Activated CD4-positive, alpha-beta T cell treated with anti-CD3 and anti-CD28 coated beads, Interleukin-2, Interleukin-4, amounts not matched to agents 100 ng/mL and 50 ng/mL, durations not matched to agents 16 hours and 8 hours (primary cell): ENCODE results near the gene CPTP.

Source experiments
- DNase-seq: peaks from one replicate; pipeline ENCODE4 v3.0.0-alpha.2; 2020; ENCODE audit warnings: low spot score

Gene CPTP

DNA sequence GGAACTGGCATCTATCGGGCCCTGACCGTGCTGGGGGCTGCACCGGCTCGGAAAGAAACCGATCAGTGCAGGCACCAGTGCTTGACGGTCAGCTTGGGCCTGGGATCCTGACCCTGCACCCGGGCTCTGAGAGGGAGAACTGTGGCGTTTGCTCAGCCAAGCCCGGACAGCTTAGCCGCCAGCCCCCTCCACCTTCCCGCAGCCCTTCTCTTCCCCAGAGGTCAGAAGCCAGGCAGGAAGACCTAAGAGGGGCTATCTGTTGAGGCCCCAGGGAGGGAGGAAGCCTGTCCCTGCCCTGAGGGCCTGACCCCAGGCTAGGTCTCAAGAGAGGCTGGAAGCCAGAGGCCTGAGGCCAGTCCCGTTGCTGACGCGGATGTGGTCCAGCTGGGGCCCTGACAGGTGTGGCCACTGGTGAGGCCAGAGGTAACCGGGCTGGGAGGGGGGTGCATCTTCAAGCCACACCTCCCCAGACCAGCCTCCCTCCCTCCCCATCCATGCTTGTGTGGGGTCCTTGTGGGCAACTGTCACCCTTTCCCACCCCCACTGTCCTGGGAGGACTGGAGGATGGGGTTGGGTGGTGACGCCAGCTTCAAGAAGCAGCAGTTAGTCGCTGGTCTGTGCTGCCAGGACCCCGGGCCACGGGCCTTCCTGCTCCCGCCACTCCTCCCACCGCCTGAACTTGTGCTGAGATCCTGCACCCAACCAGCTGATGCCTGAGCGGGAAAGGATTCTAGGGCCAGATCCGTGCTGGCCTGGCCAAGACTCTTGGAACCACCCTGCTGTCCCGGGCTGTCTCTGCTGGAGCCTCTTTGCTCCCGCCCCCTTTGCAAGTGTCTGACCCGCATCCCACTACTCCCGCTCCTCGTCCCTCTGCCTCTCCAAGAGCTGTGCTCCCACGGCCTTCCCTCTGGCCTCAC lies 27.2 kb downstream of the CPTP start:
- DNase-seq, result no peak

DNA sequence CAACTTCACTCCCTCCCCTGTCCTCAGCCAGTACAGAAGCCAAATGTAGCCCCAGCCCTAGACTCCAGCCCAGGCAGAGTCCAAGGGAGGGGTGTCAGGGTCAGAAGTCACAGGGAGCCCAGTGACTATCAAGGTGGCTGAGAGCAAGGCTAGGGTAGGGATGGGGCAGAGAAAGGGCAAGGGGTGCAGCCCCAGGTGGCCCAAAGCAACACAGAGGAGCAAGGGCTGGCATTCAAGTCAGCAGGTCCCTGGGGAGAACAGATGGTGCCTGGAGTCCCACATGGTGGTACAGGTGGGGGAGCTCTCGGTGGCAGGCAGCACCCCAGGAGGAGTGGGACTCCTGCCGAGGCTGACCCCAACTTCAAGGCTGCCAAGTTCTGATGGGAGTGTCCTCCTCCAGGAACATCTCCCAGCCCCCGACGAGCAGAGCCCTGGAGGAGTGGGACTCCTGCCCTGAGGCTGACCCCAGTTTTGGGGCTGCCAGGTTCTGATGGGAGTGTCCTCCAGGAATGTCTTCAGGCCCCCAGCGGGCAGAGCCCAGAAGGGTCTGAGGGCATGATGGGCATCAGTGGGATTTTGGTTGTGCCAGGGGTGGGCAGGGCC lies 28.3 kb downstream of the CPTP start:
- no peak for DNase-seq

DNA sequence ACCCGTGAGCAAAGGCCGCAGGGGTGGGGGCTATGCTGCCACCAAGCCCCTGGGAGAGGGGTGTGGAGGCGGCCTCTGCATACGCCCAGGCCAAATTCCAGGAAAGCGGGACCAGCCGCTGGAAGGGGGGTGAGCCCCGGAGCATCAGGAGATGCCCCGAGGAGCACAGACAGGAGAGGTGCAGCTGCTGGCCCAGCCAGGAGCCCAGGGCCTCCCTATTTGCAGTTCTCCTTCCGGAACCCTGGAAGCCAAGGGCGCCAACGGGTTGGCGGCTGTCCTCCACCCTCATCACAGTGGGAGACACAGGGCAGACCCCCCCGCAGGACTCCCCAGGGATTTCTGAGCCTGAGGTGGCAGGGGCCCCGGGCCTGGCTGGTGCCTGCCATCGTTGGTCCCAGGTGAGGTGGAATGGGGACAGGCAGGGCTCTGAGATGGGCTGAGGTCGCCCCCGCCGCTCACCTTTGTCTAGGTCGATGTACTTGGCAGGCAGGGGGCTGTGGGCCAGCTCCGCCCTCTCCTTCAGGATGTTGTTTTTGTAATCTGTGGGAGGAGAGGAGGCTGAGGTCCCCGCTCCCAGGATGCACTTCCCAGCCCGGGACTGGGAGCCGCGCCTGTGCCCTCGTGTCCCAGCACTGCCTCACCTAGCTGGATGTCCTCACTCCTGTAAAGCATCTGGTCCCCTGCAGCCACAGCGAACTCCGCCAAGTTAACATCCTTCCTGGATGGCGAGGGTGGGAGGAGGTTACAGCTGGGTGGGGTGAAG lies 29.0 kb downstream of the CPTP start:
- no peak for DNase-seq

DNA sequence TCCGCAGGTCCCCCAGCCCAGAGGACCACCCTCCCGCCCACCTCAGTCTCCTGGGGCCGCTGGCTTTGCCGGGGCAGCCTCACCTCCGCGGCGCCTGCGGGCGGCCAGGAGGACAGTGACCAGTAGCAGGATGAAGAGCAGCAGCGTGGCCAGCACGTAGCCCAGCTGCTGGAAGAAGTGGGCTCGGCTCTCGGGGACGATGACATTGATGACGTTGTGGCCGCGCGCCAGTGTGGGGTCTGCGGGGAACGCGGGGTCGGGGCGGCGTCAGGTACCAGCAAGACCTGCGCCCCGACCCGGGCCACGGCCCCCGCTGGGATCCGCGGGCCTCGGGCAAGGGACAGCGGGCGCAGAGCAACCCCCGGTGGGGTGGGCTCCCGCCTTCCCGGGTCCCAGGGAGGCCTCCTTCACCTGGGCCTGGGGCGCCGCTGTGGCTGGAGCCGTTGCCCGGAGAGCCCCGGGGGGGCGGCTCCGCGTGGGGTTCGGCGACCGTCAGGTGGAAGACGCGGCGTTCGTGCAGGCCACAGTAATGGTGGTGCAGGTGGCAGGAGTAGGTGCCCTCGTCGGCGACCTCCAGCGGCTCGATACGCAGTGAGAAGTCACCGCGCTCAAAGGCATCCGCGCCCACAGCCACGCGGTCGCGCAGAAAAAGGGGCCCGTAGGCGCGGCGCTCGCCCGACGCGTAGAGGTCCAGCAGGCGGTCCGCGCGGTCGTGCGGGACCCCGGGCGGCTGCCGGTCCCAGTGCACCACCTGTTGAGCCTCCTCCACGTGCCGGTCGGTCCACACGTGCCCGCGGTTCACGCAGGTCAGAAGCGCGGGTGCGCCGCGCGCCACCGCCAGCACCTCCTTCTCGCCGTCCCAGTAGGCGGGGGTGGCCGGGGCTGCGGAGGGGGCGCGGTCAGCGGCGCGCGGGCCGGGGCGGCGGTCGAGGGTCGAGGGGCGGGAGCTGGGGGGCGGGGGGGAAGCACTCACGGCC lies 30.0 kb downstream of the CPTP start:
- DNase-seq, result no peak

DNA sequence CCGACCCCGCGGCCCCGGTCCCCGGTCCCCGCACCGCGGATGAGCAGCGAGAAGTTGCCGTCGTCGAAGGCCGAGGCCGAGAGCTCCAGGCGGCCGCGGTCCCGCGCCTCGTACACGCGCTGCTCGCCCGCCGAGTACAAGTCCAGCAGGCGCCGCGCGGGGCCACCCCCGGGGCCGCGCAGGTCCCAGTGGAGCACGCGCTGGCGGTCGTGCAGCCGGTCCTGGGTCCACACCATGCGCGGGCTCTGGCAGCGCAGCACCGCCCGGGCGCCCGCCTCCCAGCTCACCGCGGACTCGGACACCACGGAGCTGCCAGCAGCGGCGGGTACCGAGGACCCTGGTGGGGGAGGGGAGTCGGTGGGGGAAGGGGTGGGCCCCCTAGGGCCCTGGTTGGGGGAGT lies 30.8 kb downstream of the CPTP start:
- no peak for DNase-seq

DNA sequence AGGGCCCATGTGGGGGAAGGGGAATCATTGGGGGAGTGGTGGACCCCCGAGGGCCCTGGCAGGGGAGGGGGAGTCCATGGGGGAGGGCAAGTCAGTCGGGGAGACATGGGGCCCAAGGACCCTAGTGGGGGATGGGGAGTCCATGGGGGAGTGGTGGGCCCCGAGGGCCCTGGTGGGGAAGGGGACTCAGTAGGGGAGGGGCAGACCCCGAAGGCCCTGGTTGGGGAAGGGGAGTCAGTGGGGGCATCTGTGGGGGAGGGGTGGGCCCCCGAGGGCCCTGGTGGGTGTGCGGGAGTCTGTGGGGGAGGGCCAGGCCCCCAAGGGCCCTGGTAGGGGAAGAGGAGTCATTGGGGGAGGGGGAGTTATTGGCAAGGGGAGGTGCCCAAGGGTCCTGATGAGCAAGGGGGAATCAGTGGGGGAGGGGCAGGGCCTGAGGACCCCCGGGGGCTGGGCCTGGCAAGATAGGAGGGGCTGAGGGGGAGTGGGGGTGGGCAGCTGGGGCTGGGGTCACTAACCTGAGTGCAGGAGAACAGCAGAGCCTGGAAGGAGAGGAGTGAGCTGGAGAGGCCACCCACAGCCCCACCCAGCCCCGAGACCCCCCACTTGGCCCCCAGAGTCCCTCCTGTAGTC lies 31.7 kb downstream of the CPTP start:
- no peak for DNase-seq

DNA sequence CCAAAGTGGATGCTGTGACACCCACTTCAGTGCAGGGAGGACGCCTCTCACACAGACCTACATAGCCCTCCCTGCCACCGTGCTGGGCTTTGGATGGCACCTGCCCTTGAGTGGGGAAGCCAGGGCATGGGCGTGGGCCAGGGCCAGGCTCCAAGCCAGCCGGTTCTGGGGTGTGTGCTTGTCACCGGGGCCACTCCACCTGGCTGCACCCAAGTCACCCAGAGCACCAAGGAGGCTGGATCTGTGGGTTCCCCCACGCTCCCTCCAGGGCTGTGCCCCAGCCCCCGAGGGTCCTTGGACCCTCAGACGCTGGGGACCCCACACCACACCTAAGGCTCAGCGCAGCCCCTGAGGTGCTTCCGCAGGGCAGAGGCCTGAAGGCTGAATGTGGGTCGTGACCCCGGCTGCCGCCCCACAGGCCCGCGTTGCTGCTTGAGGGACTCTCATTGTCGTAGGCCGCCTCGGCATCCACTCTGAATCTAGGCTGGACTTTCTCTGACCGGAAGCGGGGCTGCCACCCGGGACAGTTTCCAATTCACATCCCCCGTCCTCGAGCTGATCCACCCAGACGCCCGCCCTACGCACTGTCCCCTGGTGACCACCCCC lies 32.3 kb downstream of the CPTP start:
- DNase-seq, result no peak

DNA sequence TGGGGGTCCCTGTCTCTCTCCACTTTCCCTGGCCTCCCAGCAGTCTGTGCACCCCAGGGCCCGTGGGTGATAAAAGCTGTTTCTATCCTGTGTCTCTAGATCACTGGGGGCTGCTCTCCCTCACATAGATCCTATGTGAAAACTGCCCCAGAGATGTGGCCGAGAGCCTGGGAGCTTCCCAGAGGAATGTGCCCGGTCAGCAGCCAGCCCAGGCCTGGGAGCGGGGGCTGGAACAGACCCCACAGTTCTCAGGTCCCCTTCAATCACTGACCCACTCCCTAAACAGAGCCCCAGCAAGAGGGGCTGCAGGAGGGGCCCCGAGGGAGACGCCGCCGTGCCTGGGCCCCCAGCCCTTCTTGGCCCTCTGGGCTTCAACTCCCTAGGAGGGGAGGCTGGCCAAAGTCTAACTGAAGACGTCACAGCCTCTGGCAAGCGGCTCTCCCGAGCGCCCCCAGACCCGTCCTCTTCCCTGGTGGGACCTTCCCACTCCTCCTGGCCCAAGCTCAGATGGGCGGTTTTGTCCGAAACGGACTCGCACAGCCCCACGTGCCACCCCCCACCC lies 33.4 kb downstream of the CPTP start:
- no peak for DNase-seq

DNA sequence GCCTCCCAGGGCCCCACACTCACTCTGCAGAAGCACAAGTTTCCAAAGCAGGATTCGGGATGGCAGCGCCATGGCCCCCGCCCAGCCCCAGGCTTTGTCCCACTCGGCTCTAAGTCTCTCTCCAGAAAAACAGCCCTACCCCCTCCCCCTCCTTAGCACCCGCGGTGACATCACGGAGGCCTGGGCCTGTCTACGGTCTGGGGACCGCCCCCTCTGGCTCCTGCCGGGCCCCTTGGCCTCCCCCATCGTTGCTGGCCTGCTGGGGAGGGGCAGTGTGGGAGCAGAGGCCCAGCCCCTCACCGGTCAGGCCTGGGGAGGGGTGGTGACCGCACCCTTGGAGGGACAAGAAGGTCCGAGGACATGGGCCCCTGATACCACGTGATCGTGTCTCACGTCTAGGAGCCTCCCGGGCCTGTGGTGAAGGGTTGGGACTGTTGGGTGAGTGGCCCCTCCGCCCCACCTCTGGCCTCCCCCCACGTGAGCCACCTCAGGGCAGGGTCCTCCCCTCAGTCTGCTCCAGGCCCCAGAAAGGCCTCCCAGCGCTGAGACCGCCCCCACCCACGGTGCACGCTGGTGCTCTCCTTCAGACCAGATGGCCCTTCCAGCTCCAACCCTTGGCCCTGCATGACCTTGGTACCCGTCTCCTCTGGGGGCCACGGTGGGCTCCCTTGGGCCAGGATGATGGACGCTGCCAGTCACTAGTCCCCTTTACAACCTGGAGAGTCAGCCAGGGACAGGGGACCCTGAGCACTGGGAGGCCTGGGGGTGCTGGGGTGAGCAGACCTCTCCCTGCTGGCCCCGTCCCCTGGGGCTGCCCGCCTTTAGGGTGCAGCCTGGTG lies 34.0 kb downstream of the CPTP start, which contains the start of gene MXRA8:
MXRA8 (minus strand) TSS at position 123 of the 839 bp plus-strand sequence; CDS start at position 72, 51 bp downstream.
- no peak for DNase-seq

DNA sequence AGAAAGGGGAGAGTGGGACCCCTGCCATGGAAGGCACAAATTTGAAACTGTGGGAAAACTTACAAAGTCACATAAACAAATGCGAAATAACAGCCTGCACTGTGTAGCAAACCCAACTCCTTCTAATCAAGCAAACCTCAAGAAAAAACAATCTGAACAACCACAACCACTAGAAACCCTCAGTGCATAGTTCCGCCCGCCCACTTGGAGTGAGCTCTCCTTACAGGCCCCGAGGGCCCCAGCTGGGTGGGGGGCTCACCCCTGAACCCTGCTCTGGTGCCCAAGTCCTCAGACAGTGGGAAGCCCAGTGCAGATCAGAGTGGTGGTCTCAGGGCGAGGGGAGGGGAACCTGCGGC lies 34.7 kb downstream of the CPTP start:
- no peak for DNase-seq

DNA sequence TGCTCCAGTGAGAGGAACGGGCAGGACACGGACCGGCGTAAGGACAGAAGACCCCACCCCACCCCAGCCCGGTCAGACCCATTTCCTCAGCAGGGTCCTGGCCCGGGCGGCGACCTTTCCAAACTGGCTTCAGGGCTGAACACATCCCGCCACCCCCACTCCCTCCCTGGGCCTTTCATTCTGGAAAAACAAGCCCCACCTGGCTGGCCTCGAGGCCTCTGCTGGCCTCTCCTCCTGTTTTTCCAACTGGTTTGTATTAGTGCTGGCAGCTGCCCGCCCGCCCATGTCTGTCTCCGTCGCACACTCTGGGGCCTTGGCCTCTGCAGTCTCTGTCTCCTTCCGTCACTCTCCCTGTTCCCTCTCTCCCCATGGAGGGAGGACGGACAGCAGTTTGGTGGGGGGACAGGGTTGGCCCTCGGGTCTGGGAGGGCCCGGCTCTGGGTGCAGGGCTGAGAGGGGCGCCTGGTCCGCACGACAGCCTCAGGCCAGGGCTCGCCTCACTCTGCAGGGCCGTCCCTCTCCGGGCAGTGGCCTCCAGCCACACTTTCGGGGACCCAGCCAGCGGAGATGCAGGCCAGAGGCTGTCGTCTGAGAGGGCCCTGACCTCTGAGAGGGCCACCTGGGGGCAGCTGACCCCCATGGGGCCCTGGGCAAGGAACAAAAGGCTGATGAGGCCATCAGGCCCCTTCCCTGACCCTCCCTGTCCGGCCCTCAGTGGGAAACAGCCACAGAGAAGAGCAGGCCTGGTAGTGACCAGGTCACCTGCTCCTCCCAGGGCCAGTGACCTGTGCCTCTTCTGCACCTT lies 35.3 kb downstream of the CPTP start:
- no peak for DNase-seq

DNA sequence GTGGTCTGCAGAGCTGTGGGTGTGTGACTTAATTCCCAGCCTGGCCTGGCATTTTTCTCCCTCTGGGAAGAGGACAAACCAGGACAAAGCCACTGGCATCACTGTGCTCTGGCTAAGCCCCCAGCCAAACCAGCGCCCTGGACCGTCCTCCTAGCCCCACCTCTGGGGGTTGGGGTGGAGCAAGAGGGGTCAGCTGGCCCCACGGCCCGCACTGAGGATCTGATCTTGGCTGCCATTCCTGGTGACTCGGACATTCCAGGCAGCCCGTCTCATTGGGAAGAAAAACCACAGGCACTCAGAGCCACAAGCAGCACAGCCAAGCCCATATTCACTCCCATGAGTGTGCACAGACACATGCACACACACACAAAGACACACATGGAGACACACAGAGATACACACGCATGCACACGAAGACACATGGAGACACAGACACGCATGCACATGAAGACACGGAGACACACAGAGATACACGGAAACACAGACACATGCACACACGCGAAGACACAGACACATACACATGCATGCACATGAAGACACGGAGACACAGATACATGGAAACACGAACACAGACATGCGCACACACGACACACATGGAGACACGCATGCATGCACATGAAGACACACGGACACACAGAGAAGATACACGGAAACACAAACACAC lies 36.0 kb downstream of the CPTP start:
- DNase-seq, result no peak

DNA sequence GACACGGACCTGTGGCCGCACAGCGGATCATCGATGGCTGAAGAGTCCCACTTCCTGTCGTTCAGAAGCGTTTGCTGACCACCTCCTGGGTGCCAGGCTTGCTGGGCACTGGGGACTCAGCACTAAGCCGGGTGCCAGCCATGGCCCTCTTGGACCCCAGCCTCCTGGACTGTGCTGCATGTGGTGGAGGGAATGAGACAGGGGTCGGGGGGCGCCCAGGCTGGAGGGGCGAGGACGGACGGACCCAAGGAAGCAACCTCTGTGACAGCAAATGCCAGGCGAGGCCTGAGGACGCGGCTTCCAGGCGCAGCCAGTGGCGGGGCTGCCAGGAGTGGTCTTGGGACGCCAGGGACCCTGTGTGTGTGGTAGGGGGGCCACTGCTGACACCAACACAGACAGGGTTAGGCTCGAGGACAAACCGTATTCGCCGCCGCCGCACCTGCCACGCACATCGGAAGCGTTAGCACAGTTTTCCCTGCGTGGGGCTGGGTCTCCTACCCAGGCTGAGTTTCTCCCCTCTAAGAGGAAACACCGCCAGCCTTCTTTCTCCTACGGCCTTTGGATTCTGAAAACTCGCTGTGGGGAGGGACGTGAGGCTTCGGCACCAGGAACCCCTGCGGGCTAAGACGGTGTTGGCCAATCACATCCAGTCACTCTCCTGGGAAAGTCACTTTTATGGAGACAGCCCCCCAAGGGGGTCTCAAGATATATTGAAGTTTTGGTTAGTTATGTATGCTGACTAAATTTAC lies 36.8 kb downstream of the CPTP start:
- DNase-seq, result no peak

DNA sequence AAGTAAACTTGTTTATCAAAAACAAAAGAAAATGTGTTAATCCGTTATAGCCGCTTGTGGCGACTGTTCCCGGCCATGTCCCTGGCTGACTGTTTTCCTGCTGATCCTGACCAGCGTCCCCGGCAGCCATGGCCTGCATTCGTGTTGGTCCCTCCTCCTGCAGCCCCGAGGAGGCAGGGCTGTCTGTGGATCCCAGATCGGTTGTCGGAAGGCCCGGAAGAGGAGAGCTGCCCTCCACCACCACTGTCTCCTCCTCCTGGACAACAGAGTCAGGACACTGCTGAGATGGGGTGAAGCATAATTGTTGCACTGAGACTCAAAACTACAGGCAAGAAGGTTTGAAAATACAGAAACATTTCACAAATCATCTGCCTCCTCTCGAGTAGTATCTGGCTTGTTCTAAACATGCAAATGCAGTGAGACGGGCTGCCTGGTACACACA lies 37.4 kb downstream of the CPTP start:
- no peak for DNase-seq

DNA sequence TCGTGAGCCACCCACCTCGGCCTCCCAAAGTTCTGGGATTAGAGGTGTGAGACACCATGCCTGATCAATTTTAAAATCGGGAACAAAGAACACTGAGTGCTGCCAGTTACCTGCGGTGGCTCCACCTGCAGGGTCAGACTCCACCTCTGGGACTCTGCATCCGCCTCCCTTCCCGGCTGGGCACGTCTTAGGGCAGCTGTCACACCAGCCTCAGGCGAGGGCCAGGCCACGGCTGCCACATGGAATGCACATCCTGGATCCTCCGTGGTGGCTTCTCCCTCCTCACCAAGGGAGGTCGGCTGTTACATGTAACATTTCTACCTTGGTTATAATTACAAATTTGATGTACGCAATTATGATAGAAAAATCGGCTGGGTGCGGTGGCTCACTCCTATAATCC lies 39.7 kb downstream of the CPTP start:
- DNase-seq, result no peak

DNA sequence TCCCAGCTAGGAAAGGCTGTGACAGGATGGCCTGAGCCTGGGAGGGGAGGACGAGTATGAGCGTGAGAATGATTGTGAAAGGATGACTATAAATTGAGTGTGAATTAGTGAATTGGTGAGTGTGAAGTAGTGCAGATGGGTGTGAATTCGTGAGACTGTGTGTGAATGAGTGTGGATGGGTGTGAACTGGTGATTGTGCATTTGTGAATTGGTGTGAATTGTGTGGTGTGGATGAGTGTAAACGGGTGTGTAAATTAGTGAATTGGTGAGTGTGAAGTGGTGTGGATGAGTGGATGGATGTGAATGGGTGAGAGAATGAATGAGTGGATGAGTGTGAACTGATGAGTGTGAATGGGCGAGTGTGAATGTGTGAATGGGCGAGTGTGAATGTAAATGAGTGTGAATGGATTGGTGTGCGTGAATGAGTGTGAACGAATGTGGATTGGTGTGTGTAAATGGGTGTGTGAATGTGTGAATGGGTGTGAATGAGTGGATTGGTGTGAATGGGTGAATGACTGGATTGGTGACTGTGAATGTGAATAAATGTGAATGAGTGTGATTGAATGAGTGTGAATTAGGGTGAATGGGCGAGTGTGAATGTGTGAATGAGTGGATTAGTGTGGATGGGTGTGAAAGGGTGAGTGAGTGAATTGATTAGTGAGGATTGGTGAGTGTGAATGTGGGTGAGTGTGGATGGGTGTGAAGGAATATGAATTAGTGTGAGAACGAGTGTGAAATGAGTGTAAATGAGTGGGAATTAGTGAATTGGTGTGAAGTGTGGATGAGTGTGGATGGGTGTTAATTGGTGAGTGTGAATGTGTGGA lies 41.5 kb downstream of the CPTP start:
- no peak for DNase-seq
